HEK293 (cell line): ENCODE results near the gene COX20.

Experiments
- CTCF ChIP-seq: fragments of 450-650 bp; formaldehyde crosslinking; IDR thresholded peaks from 2 replicates; pipeline ENCODE4 v1.5.1; 2016; ENCODE audit warnings: missing biosample characterization, missing genetic modification characterization
- KLF10 ChIP-seq: fragments of 450-650 bp; IDR thresholded peaks from 2 replicates; pipeline ENCODE4 v1.5.1; 2018; ENCODE audit warnings: missing biosample characterization, mild to moderate bottlenecking, missing genetic modification characterization
- ZBTB7A ChIP-seq: fragments of 450-650 bp; formaldehyde crosslinking; IDR thresholded peaks from 2 replicates; pipeline ENCODE4 v1.5.1; 2016; ENCODE audit warnings: low read depth, missing biosample characterization, missing genetic modification characterization
- ZNF140 ChIP-seq: fragments of 450-650 bp; formaldehyde crosslinking; IDR thresholded peaks from 2 replicates; pipeline ENCODE4 v1.5.1; 2016; ENCODE audit warnings: missing biosample characterization, missing genetic modification characterization
- ZNF16 ChIP-seq: fragments of 450-650 bp; formaldehyde crosslinking; IDR thresholded peaks from 2 replicates; pipeline ENCODE4 v1.5.1; 2016; ENCODE audit warnings: low read depth, missing biosample characterization, missing genetic modification characterization
- ZNF416 ChIP-seq: fragments of 450-650 bp; formaldehyde crosslinking; IDR thresholded peaks from 2 replicates; pipeline ENCODE4 v1.5.1; 2016; ENCODE audit warnings: missing biosample characterization, missing genetic modification characterization

GRCh38 chr1:244802556-244803239 is 32.8 kb upstream of the COX20 start:
- TF ChIP-seq CTCF (tag by site-specific recombination) = no peak
- no peak for TF ChIP-seq ZNF140 (tag by site-specific recombination)
- TF ChIP-seq ZNF16 = no peak
- no peak for TF ChIP-seq KLF10 (tag by site-specific recombination)
- no peak for TF ChIP-seq ZNF416 (tag by site-specific recombination)
- no peak for TF ChIP-seq ZBTB7A
